Measurements from ENCODE around the gene PIK3AP1. TPM values are rescaled to one million over a fixed set of nuclear protein-coding genes. Genes with fewer than 3 reads are reported as not detected.

Gene PIK3AP1
- total RNA-seq, 4 donors from 2014 or later = 4.7 to 16.6 (median 8.8) TPM

DNA sequence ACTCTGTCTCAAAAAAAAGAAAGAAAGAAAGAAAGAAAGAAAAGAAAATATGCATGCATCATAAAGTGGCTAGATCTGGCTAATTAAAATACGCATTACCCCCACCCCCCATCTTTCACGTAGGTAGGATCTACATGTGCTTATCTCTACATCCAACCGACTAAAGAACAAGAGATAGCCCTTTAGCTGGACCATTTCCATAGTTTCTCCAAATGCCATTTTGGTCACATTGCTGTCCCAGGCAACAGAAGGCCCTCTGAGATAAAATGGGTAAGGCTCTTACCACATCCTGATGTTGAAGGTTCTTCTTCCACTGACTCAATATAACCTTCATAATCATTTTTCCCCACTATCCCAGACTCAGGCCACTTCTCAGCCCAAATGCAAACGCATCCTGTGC, 31.5 kb downstream of the PIK3AP1 start:
- intact Hi-C loops (cut with DNase I) = no loop called here
- 91% methylated on average over 4 of the region's 4 CpGs for WGBS
- TF ChIP-seq, protein P1, sequence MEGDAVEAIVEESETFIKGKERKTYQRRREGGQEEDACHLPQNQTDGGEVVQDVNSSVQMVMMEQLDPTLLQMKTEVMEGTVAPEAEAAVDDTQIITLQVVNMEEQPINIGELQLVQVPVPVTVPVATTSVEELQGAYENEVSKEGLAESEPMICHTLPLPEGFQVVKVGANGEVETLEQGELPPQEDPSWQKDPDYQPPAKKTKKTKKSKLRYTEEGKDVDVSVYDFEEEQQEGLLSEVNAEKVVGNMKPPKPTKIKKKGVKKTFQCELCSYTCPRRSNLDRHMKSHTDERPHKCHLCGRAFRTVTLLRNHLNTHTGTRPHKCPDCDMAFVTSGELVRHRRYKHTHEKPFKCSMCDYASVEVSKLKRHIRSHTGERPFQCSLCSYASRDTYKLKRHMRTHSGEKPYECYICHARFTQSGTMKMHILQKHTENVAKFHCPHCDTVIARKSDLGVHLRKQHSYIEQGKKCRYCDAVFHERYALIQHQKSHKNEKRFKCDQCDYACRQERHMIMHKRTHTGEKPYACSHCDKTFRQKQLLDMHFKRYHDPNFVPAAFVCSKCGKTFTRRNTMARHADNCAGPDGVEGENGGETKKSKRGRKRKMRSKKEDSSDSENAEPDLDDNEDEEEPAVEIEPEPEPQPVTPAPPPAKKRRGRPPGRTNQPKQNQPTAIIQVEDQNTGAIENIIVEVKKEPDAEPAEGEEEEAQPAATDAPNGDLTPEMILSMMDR (IDR thresholded peaks at IDR 0.05) = no peak
- TF ChIP-seq EP300 (IDR thresholded peaks at IDR 0.05) (no peak), POLR2A (IDR thresholded peaks at IDR 0.05; ENCODE audit: low read depth) (no peak), POLR2AphosphoS5 (IDR thresholded peaks at IDR 0.05) (no peak)
- H3K27me3 ChIP-seq = no peaks in the 10 kb centered on the region
- no peak overlapping the region for H3K27ac ChIP-seq (replicated peaks in 1 of 4)
- peaks cover 0 to 5% (median 2%) of the 10 kb centered on the region in 4 donors for H3K4me1 ChIP-seq
- H3K9me3 ChIP-seq = no peaks in the 10 kb centered on the region
- no peak overlapping the region for H3K4me3 ChIP-seq
- DNase-seq (ENCODE audit: extremely low spot score) = no peak
- H3K36me3 ChIP-seq = no peaks in the 10 kb centered on the region

DNA sequence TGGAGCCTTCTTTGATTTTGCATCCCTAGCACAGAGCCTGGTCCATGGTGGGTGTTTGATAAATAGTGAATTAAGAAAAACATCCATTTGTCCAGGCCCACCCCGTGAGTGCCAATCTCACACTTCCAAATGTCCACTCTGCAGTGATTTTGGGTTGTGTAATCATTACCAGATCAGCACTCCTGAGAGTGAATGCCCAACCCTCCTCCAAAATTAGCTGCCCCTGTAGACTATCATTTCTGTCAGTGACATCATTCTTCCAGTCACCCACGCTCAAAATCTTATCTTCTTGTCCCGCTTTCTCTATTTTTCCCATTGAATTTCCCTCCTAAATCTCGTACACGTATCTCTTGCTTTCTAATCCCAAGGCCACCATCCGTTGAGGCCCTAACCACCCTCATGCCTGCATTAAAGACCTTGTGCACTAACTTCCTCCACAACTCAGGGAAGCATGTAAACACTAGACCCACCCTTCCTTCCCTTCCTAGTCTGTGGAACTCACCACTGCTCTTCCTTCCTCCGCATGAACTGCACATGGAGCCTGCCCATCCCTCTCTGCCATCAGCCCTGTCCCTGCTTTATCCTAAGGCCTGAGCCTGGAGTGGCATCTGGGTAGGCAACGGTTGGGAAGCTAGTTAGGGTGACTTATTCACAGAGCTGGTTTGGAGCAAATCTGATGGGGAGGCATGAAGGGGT, 32.8 kb downstream of the PIK3AP1 start:
- WGBS = 79% methylated on average over 8 of the region's 8 CpGs
- Histone ChIP-seq H3K4me1 (peaks cover 0 to 5% (median 4%) of the 10 kb centered on the region in 4 donors), H3K27me3 (no peaks in the 10 kb centered on the region), H3K4me3 (no peak overlapping the region), H3K27ac (replicated peaks in 1 of 4) (no peak overlapping the region), H3K9me3 (no peaks in the 10 kb centered on the region), H3K36me3 (no peaks in the 10 kb centered on the region)
- TF ChIP-seq POLR2A (IDR thresholded peaks at IDR 0.05; ENCODE audit: low read depth) = no peak
- TF ChIP-seq, protein P1 (IDR thresholded peaks at IDR 0.05) = no peak
- no peak for TF ChIP-seq POLR2AphosphoS5 (IDR thresholded peaks at IDR 0.05)
- no peak for TF ChIP-seq EP300 (IDR thresholded peaks at IDR 0.05)
- intact Hi-C loops (cut with DNase I) = no loop called here
- DNase-seq (ENCODE audit: extremely low spot score) = no peak

DNA sequence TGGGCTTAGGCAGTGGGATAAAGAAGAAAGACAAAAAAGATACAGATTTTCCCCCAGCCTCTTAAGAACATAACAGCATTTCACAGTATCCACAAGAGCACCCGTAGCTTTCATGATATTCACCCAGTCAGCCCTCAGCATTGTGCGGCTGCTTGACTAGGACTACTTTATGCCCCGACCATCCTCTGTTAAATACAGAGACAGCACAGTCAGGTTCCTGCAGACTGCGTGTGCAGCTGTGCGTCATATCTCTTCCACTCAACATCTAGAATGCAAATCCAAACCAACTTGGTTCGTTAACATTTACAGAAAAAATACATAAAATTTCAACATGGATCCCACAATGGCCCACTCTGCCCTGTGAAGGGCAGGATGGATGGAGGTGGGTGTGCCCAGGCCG, 33.8 kb downstream of the PIK3AP1 start:
- intact Hi-C loops (cut with DNase I) = no loop called here
- TF ChIP-seq EP300 (IDR thresholded peaks at IDR 0.05) = no peak
- no peak for TF ChIP-seq POLR2A (IDR thresholded peaks at IDR 0.05; ENCODE audit: low read depth)
- TF ChIP-seq POLR2AphosphoS5 (IDR thresholded peaks at IDR 0.05) = no peak
- H3K4me1 ChIP-seq = peaks cover 0 to 5% (median 4%) of the 10 kb centered on the region in 4 donors
- no peak overlapping the region for H3K4me3 ChIP-seq
- no peaks in the 10 kb centered on the region for H3K36me3 ChIP-seq
- no peaks in the 10 kb centered on the region for H3K9me3 ChIP-seq
- DNase-seq (ENCODE audit: extremely low spot score) = no peak
- 93% methylated on average over 7 of the region's 7 CpGs for WGBS
- H3K27ac ChIP-seq (replicated peaks in 1 of 4) = no peak overlapping the region
- no peaks in the 10 kb centered on the region for H3K27me3 ChIP-seq

DNA sequence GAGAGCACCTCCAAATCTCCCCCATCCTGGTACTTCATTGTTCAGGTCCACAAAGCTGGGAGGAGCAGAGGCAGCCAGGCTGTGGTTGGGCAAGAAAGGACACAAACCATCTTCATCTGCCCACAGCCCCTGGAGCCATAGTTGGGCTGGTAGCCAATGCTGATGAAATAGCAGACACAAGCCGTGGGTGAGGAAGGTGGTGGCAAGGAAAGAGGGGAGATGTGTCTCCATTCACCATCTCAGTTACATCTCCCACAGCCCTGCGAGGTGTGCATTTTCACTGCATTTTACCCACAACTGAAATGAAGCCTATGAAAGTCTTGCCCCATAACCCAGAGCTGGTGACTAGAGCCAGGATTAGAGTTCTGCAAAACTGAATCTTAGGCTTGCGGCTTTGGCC, 35.0 kb downstream of the PIK3AP1 start:
- Histone ChIP-seq H3K27me3 (peaks cover 0 to 6% (median 0%) of the 10 kb centered on the region in 4 donors), H3K27ac (replicated peaks in 1 of 4) (no peak overlapping the region), H3K36me3 (no peaks in the 10 kb centered on the region), H3K4me3 (no peak overlapping the region), H3K9me3 (no peaks in the 10 kb centered on the region), H3K4me1 (peaks cover 0 to 3% (median 0%) of the 10 kb centered on the region in 4 donors)
- intact Hi-C loops (cut with DNase I) = no loop called here
- WGBS = 77% methylated on average over 3 of the region's 3 CpGs
- TF ChIP-seq, protein P1 (IDR thresholded peaks at IDR 0.05) = no peak
- no peak for TF ChIP-seq POLR2AphosphoS5 (IDR thresholded peaks at IDR 0.05)
- DNase-seq (ENCODE audit: extremely low spot score) = no peak

DNA sequence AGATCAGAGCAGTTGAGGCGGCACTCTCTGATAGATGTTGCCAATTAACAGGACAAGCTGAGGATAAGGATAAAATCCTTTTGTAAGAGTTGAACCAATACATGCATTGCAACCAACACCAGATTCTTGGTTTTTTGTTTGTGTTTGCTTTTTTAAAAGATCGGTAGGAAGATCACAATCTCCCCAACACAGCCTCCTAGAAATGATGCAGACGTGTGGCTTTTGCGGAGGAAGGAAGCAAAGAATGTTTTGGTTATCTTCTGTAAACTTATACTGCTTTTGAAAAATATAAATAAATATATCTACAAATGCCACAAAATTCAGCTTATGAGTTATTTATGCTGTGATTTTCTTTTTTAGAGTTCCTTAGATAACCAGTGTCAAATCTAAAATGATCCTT, 35.5 kb downstream of the PIK3AP1 start:
- peaks cover 0 to 6% (median 0%) of the 10 kb centered on the region in 4 donors for H3K27me3 ChIP-seq
- no peak overlapping the region for H3K4me3 ChIP-seq
- H3K9me3 ChIP-seq = no peaks in the 10 kb centered on the region
- WGBS = 86% methylated on average over 4 of the region's 4 CpGs
- TF ChIP-seq, protein P1 (IDR thresholded peaks at IDR 0.05) = no peak
- TF ChIP-seq EP300 (IDR thresholded peaks at IDR 0.05) = no peak
- no peak for TF ChIP-seq POLR2A (IDR thresholded peaks at IDR 0.05; ENCODE audit: low read depth)
- TF ChIP-seq POLR2AphosphoS5 (IDR thresholded peaks at IDR 0.05) = no peak
- intact Hi-C loops (cut with DNase I) = no loop called here
- H3K4me1 ChIP-seq = peaks cover 0 to 3% (median 0%) of the 10 kb centered on the region in 4 donors
- H3K27ac ChIP-seq (replicated peaks in 1 of 4) = no peak overlapping the region
- H3K36me3 ChIP-seq = no peaks in the 10 kb centered on the region
- DNase-seq (ENCODE audit: extremely low spot score) = no peak
